Neural cell (in vitro differentiated cells): ENCODE measurements around the gene CAST.

Experiments used
- EZH2 ChIP-seq: fragments of 200-600, 300-800 bp; shearing (Covaris generic), sonication (generic); IDR thresholded peaks from 2 replicates; pipeline ENCODE4 v1.6.1; 2014; ENCODE audit warnings: antibody characterized with exemption, low read length, borderline replicate concordance, mild to moderate bottlenecking; ENCODE audit not compliant: insufficient read depth, poor library complexity, severe bottlenecking
- TAF1 ChIP-seq: IDR thresholded peaks from 2 replicates; pipeline ENCODE4 v1.6.1; 2012; ENCODE audit warnings: low read depth
- TF ChIP-seq, protein P1 (sequence below): fragments of 450-650 bp; IDR thresholded peaks from 2 replicates; pipeline ENCODE4 v1.5.1; 2014; ENCODE audit warnings: antibody characterized with exemption, mild to moderate bottlenecking, moderate library complexity; ENCODE audit not compliant: poor library complexity, severe bottlenecking
- TF ChIP-seq, protein P2 (sequence below): IDR thresholded peaks from 2 replicates; pipeline ENCODE4 v1.6.1; 2012; ENCODE audit warnings: borderline replicate concordance

DNA sequence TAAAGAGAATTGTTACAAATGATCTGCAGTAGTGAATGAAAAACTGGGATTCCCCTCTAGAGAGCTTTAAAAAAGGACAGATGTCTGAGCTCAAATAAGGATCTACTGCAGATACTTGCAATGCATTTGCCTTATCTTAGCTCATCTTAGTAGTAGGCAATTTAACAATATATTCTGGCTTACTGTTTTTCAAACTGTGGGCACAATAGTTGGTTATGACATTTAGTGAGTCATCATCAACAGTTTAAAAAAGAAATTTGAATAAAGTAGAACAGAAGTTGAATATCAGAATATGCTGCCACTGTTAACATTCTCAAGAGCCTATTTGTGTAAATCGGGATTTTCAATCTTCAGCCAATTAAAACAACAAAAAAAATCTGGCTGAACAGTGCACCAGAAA lies 6.7 kb upstream of the CAST start:
- TF ChIP-seq, protein P1, sequence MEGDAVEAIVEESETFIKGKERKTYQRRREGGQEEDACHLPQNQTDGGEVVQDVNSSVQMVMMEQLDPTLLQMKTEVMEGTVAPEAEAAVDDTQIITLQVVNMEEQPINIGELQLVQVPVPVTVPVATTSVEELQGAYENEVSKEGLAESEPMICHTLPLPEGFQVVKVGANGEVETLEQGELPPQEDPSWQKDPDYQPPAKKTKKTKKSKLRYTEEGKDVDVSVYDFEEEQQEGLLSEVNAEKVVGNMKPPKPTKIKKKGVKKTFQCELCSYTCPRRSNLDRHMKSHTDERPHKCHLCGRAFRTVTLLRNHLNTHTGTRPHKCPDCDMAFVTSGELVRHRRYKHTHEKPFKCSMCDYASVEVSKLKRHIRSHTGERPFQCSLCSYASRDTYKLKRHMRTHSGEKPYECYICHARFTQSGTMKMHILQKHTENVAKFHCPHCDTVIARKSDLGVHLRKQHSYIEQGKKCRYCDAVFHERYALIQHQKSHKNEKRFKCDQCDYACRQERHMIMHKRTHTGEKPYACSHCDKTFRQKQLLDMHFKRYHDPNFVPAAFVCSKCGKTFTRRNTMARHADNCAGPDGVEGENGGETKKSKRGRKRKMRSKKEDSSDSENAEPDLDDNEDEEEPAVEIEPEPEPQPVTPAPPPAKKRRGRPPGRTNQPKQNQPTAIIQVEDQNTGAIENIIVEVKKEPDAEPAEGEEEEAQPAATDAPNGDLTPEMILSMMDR: no peak
- no peak for TF ChIP-seq EZH2
- TF ChIP-seq, protein P2, sequence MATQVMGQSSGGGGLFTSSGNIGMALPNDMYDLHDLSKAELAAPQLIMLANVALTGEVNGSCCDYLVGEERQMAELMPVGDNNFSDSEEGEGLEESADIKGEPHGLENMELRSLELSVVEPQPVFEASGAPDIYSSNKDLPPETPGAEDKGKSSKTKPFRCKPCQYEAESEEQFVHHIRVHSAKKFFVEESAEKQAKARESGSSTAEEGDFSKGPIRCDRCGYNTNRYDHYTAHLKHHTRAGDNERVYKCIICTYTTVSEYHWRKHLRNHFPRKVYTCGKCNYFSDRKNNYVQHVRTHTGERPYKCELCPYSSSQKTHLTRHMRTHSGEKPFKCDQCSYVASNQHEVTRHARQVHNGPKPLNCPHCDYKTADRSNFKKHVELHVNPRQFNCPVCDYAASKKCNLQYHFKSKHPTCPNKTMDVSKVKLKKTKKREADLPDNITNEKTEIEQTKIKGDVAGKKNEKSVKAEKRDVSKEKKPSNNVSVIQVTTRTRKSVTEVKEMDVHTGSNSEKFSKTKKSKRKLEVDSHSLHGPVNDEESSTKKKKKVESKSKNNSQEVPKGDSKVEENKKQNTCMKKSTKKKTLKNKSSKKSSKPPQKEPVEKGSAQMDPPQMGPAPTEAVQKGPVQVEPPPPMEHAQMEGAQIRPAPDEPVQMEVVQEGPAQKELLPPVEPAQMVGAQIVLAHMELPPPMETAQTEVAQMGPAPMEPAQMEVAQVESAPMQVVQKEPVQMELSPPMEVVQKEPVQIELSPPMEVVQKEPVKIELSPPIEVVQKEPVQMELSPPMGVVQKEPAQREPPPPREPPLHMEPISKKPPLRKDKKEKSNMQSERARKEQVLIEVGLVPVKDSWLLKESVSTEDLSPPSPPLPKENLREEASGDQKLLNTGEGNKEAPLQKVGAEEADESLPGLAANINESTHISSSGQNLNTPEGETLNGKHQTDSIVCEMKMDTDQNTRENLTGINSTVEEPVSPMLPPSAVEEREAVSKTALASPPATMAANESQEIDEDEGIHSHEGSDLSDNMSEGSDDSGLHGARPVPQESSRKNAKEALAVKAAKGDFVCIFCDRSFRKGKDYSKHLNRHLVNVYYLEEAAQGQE: no peak
- no peak for TF ChIP-seq TAF1
